PC-3 (cell line): ENCODE data around the gene SLC7A6OS. TPM values are rescaled to one million over a fixed set of nuclear protein-coding genes. Genes with fewer than 3 reads are reported as not detected.

ENCODE experiments used
- ATAC-seq: fragments of 200-7000 bp; cut with Tn5 transposase; 2 replicates; pipeline ENCODE4 v1.9.1; 2020; ENCODE audit warnings: mild to moderate bottlenecking, moderate library complexity
- BruUV-seq: library from RNA; stranded (reverse); fragments of 400-500 nt; replicated peaks from 2 replicates; lab custom pipeline; 2021; lab: Mats Ljungman, UMichigan
- CTCF ChIA-PET: fragments of 300-600 bp; sonication (Branson Sonifier 250); formaldehyde crosslinking; loops from one replicate; lab custom pipeline; 2022; ENCODE audit warnings: antibody characterized with exemption; lab: Charles Lee
- POLR2A ChIA-PET: fragments of 300-600 bp; sonication (Branson Sonifier 250); formaldehyde crosslinking; loops from one replicate; lab custom pipeline; 2022; ENCODE audit warnings: antibody characterized with exemption; ENCODE audit not compliant: unreplicated experiment; lab: Charles Lee
- DNase-seq: peaks from one replicate; pipeline ENCODE4 v3.0.0-alpha.2; 2015
- H2AFZ ChIP-seq: fragments of 300-600 bp; sonication (generic); 2 replicates; pipeline ENCODE4 v1.6.0; 2016; ENCODE audit warnings: antibody characterized with exemption, low read length
- H3F3A ChIP-seq: fragments of 300-600 bp; sonication (generic); one replicate; pipeline ENCODE4 v1.6.0; 2017; ENCODE audit warnings: antibody characterized with exemption, low read length, control low read depth, mild to moderate bottlenecking; ENCODE audit not compliant: unreplicated experiment
- H3K27ac ChIP-seq: fragments of 300-600 bp; sonication (generic); 2 replicates; pipeline ENCODE4 v1.5.1; 2016; ENCODE audit warnings: mild to moderate bottlenecking, low read length
- H3K27me3 ChIP-seq: fragments of 300-600 bp; sonication (generic); 2 replicates; pipeline ENCODE4 v1.6.1; 2016; ENCODE audit warnings: low read length, mixed read lengths
- H3K36me3 ChIP-seq: fragments of 300-600 bp; sonication (generic); 2 replicates; pipeline ENCODE4 v1.6.1; 2016; ENCODE audit warnings: low read depth, mixed run types, low read length, mixed read lengths
- H3K4me1 ChIP-seq: fragments of 300-600 bp; sonication (generic); 2 replicates; pipeline ENCODE4 v1.5.1; 2016; ENCODE audit warnings: low read length; ENCODE audit not compliant: insufficient read depth
- H3K4me2 ChIP-seq: fragments of 300-600 bp; sonication (generic); 2 replicates; pipeline ENCODE4 v1.6.0; 2016; ENCODE audit warnings: low read length
- H3K4me3 ChIP-seq: fragments of 300-600 bp; sonication (generic); 2 replicates; pipeline ENCODE4 v1.5.1; 2016; ENCODE audit warnings: mild to moderate bottlenecking, low read length, mixed read lengths
- H3K79me2 ChIP-seq: fragments of 300-600 bp; sonication (generic); 2 replicates; pipeline ENCODE4 v1.6.1; 2017; ENCODE audit warnings: low read length, mixed read lengths
- H3K9ac ChIP-seq: fragments of 300-600 bp; sonication (generic); 2 replicates; pipeline ENCODE4 v1.6.0; 2016; ENCODE audit warnings: mild to moderate bottlenecking, low read length
- H3K9me2 ChIP-seq: fragments of 300-600 bp; sonication (generic); replicated peaks from 2 replicates; pipeline ENCODE4 v1.6.1; 2016; ENCODE audit warnings: mixed run types, low read length, mixed read lengths
- H3K9me3 ChIP-seq: fragments of 300-600 bp; sonication (generic); 2 replicates; pipeline ENCODE4 v1.6.1; 2016; ENCODE audit warnings: low read length, mixed read lengths
- H4K20me1 ChIP-seq: fragments of 300-600 bp; sonication (generic); 2 replicates; pipeline ENCODE4 v1.6.1; 2016; ENCODE audit warnings: low read length, mixed read lengths
- CTCF ChIP-seq: fragments of 300-600 bp; sonication (generic); conservative IDR thresholded peaks from 2 replicates; pipeline ENCODE4 v1.5.1; 2017; ENCODE audit warnings: antibody characterized with exemption, low read depth, mild to moderate bottlenecking, low read length
- EZH2 ChIP-seq: fragments of 300-600 bp; sonication (generic); IDR thresholded peaks from one replicate; pipeline ENCODE4 v1.6.1; 2017; ENCODE audit warnings: antibody characterized with exemption, mild to moderate bottlenecking, low read length; ENCODE audit not compliant: unreplicated experiment
- EZH2phosphoT487 ChIP-seq: fragments of 300-600 bp; sonication (generic); IDR thresholded peaks from 2 replicates; pipeline ENCODE4 v1.6.1; 2018; ENCODE audit warnings: mild to moderate bottlenecking, antibody characterized with exemption, low read length, borderline replicate concordance
- intact Hi-C: fragments of 100-400 bp; cut with micrococcal nuclease; formaldehyde crosslinking; loops from 2 replicates; pipeline ENCODE4 v1.9.0; 2023
- total RNA-seq: library from RNA; depleted of rRNA; stranded (reverse); fragments of >200 nt; gene quantifications from 2 replicates; pipeline ENCODE4 v1.2.3, GENCODE V29; 2014

SLC7A6OS gene
- total RNA-seq, 1 experiment from 2014 or later, result 12.6 TPM

- intact Hi-C loops, result no loop called here
- no TSS peak for BruUV-seq
- Histone ChIP-seq H3K9ac (no peak overlapping the region), H3F3A (no peaks in the 10 kb centered on the region), H3K4me1 (no peaks in the 10 kb centered on the region), H3K4me3 (no peak overlapping the region), H3K36me3 (no peaks in the 10 kb centered on the region), H2AFZ (no peak overlapping the region), H3K27me3 (no peaks in the 10 kb centered on the region), H3K9me3 (no peaks in the 10 kb centered on the region), H3K79me2 (no peaks in the 10 kb centered on the region), H3K4me2 (no peak overlapping the region), H4K20me1 (no peaks in the 10 kb centered on the region), H3K27ac (no peak overlapping the region), H3K9me2 (no peaks in the 10 kb centered on the region)
- DNase-seq (no peak), ATAC-seq (no peak)
- ChIA-PET CTCF (no interaction called here), POLR2A (no interaction called here)
- TF ChIP-seq EZH2 (no peak), EZH2phosphoT487 (no peak), CTCF (peak; percentile 33; the same call in 1 of the 2 replicates)
Measured at GRCh38 chr16:68355447-68356248, 44.9 kb upstream of the SLC7A6OS start.

GRCh38 chr16:68354816-68355215 is 44.1 kb upstream of the SLC7A6OS start:
- H3K9me2 ChIP-seq, result no peaks in the 10 kb centered on the region
- H3K79me2 ChIP-seq, result no peaks in the 10 kb centered on the region
- H3K9me3 ChIP-seq, result no peaks in the 10 kb centered on the region
- intact Hi-C loops, result no loop called here
- H3F3A ChIP-seq, result no peaks in the 10 kb centered on the region
- no peak overlapping the region for H3K4me3 ChIP-seq
- BruUV-seq, result no TSS peak
- H3K36me3 ChIP-seq, result no peaks in the 10 kb centered on the region
- H2AFZ ChIP-seq, result no peak overlapping the region
- ChIA-PET CTCF (no interaction called here), POLR2A (interaction anchor here (0.5 kb wide), 1 partner anchor 521 kb away, joined by 4 read pairs; no protein-coding TSS in a partner anchor)
- no peak overlapping the region for H3K9ac ChIP-seq
- no peak overlapping the region for H3K27ac ChIP-seq
- no peak for TF ChIP-seq EZH2phosphoT487
- TF ChIP-seq EZH2, result no peak
- TF ChIP-seq CTCF, result no peak
- no peak for ATAC-seq
- H3K4me1 ChIP-seq, result no peaks in the 10 kb centered on the region
- no peak overlapping the region for H3K4me2 ChIP-seq
- no peak for DNase-seq
- no peaks in the 10 kb centered on the region for H3K27me3 ChIP-seq
- no peaks in the 10 kb centered on the region for H4K20me1 ChIP-seq

- POLR2A ChIA-PET, result no interaction called here
Measured at GRCh38 chr16:68353366-68353765, 42.6 kb upstream of the SLC7A6OS start.

More at GRCh38 chr16:68353366-68353765, 42.6 kb upstream of the SLC7A6OS start:
- Histone ChIP-seq H3K9me2 (no peaks in the 10 kb centered on the region), H3K4me2 (no peak overlapping the region), H3K4me1 (no peaks in the 10 kb centered on the region), H3K79me2 (no peaks in the 10 kb centered on the region), H3K36me3 (no peaks in the 10 kb centered on the region), H3K27me3 (no peaks in the 10 kb centered on the region), H3F3A (no peaks in the 10 kb centered on the region), H4K20me1 (no peaks in the 10 kb centered on the region), H3K4me3 (no peak overlapping the region), H3K9me3 (no peaks in the 10 kb centered on the region), H3K9ac (no peak overlapping the region), H2AFZ (no peak overlapping the region), H3K27ac (no peak overlapping the region)
- TF ChIP-seq CTCF, result no peak
- TF ChIP-seq EZH2, result no peak
- TF ChIP-seq EZH2phosphoT487, result no peak
- ATAC-seq, result no peak
- BruUV-seq, result no TSS peak
- DNase-seq, result no peak
- intact Hi-C loops, result no loop called here
- CTCF ChIA-PET, result no interaction called here
